Measurements from ENCODE around the gene LZTFL1. TPM values are rescaled to one million over a fixed set of nuclear protein-coding genes. Genes with fewer than 3 reads are reported as not detected.

LZTFL1 gene
- polyA plus RNA-seq, 1 experiment = 32.4 TPM

DNA sequence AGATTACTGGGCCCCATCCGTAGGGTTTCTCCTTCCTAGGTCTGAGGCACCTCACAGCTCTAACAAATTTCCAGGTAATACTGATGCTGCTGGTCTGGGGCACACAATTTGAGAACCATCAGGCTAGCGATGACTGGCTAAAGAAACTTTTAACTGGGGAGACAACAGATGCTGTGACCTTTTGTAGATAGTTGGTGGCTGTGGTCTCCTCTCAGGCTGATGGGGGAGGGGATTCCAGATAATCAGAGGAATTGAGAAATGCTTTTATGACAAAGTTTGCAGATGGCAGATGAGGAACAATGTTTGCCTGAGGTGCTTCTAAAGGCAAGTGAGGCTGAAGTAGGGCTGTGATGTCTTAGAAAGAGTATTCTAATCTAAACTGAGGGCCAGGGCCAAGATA, 30.6 kb upstream of the LZTFL1 start:
- no peak overlapping the region for H3K27ac ChIP-seq (ENCODE audit: low read depth, low read length)
- CTCF ChIA-PET = no interaction called here
- DNase-seq (ENCODE audit: low read depth, low spot score) = no peak
- no peaks in the 10 kb centered on the region for H3K9me3 ChIP-seq (ENCODE audit: control insufficient read depth, insufficient read depth, low read length)
- POLR2A ChIA-PET = no interaction called here
- no peak overlapping the region for H3K4me3 ChIP-seq (ENCODE audit: low read depth, low read length)
- peaks cover 40% of the 10 kb centered on the region for H3K27me3 ChIP-seq (ENCODE audit: control insufficient read depth, insufficient read depth, low read length)
- TF ChIP-seq, protein P1, sequence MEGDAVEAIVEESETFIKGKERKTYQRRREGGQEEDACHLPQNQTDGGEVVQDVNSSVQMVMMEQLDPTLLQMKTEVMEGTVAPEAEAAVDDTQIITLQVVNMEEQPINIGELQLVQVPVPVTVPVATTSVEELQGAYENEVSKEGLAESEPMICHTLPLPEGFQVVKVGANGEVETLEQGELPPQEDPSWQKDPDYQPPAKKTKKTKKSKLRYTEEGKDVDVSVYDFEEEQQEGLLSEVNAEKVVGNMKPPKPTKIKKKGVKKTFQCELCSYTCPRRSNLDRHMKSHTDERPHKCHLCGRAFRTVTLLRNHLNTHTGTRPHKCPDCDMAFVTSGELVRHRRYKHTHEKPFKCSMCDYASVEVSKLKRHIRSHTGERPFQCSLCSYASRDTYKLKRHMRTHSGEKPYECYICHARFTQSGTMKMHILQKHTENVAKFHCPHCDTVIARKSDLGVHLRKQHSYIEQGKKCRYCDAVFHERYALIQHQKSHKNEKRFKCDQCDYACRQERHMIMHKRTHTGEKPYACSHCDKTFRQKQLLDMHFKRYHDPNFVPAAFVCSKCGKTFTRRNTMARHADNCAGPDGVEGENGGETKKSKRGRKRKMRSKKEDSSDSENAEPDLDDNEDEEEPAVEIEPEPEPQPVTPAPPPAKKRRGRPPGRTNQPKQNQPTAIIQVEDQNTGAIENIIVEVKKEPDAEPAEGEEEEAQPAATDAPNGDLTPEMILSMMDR (IDR thresholded peaks at IDR 0.05; ENCODE audit: low read depth, low read length) = no peak

DNA sequence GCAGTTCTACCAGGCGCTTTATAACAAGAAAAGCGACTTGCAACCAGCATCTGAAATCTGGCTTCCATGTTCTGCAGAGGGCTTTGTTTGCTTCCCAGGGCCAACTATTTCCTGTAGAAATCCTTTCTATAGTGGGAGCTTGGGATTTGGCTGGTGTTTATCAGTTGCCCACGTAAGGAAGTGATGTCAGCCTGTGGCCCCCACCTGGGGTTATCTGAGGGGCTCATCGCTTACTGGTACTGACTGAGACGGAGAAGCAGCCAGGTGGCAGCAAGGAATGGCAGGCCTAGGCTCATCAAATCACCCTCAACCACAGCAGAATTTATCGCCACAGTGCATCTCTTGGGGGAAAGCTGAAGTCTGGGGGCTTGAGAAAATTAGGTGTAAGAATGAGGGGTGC, 29.9 kb upstream of the LZTFL1 start:
- H3K9me3 ChIP-seq (ENCODE audit: control insufficient read depth, insufficient read depth, low read length) = no peaks in the 10 kb centered on the region

DNA sequence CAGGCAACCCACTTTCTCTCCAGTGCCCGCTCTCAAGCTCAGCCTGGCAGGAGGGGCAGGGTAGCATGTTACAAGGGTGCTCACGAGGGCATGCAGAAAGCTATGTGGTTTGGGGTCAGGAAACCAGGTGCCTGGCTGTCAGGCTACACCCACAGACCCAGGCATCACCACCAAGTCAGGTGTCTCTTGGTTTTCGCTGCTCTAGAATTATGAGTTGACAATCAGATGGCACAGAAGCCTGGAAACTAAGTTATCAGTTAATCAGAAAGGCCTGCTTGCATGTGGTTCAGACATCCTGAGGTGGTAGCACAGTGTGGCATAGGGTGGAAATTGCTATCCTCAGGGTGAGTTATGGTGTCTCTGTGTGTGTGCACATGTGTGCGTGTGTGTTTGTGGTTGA, 28.2 kb upstream of the LZTFL1 start:
- peaks cover 42% of the 10 kb centered on the region for H3K27me3 ChIP-seq (ENCODE audit: control insufficient read depth, insufficient read depth, low read length)
- ChIA-PET CTCF (no interaction called here), POLR2A (no interaction called here)
- H3K4me3 ChIP-seq (ENCODE audit: low read depth, low read length) = no peak overlapping the region
- H3K27ac ChIP-seq (ENCODE audit: low read depth, low read length) = no peak overlapping the region
- no peaks in the 10 kb centered on the region for H3K9me3 ChIP-seq (ENCODE audit: control insufficient read depth, insufficient read depth, low read length)
- TF ChIP-seq, protein P1 (IDR thresholded peaks at IDR 0.05; ENCODE audit: low read depth, low read length) = no peak
- DNase-seq (ENCODE audit: low read depth, low spot score) = no peak

More for the DNA sequence above, 29.9 kb upstream of the LZTFL1 start:
- DNase-seq (ENCODE audit: low read depth, low spot score) = no peak
- ChIA-PET POLR2A (no interaction called here), CTCF (no interaction called here)
- H3K27me3 ChIP-seq (ENCODE audit: control insufficient read depth, insufficient read depth, low read length) = peaks cover 40% of the 10 kb centered on the region
- TF ChIP-seq, protein P1 (IDR thresholded peaks at IDR 0.05; ENCODE audit: low read depth, low read length) = no peak
- H3K27ac ChIP-seq (ENCODE audit: low read depth, low read length) = no peak overlapping the region
- H3K4me3 ChIP-seq (ENCODE audit: low read depth, low read length) = no peak overlapping the region

DNA sequence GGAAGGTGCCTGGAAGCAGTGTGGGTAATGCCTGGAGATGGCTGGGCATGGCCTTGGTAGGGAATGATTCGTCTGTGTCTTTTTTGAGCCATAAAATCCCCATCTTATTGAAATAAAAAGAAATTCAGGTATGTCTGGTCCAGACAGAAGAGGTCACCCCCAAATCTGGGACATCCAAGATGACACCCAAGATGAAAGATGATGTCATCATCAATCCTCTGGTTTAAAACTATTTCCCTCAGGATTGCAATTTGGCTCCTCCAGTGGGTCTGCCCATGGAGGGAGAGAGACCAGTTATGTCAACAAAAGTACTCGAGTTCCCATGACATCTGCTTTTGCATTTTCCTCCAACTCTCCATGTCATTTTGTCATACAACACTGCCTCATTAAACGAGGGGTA, 27.7 kb upstream of the LZTFL1 start:
- no peak for DNase-seq (ENCODE audit: low read depth, low spot score)
- TF ChIP-seq, protein P1 (IDR thresholded peaks at IDR 0.05; ENCODE audit: low read depth, low read length) = no peak
- CTCF ChIA-PET = no interaction called here
- POLR2A ChIA-PET = no interaction called here
- Histone ChIP-seq H3K27me3 (ENCODE audit: control insufficient read depth, insufficient read depth, low read length) (peaks cover 42% of the 10 kb centered on the region), H3K27ac (ENCODE audit: low read depth, low read length) (no peak overlapping the region), H3K9me3 (ENCODE audit: control insufficient read depth, insufficient read depth, low read length) (no peaks in the 10 kb centered on the region), H3K4me3 (ENCODE audit: low read depth, low read length) (no peak overlapping the region)

DNA sequence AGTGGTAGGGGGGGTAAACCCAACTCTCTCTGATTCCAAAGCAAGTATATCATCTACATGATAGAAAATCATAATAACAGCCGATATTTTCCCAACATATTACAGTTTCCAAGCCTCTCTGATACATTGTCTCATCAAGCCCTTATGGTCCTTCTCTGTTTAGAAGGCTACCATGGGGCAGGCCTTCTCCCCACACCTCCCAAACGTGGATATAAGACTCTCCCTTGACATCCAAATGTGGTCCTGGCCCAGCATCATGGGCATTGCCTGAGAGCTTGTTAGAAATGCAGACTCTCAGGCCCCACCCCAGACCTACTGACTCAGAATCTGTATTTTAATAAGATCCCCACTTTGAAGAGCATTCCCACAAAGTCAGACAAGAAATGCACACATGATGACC, 26.7 kb upstream of the LZTFL1 start:
- no peaks in the 10 kb centered on the region; the same call in 1 of the 2 replicates for H3K9me3 ChIP-seq (ENCODE audit: control insufficient read depth, insufficient read depth, low read length)
- H3K27me3 ChIP-seq (ENCODE audit: control insufficient read depth, insufficient read depth, low read length) = peaks cover 35% of the 10 kb centered on the region
- TF ChIP-seq, protein P1 (IDR thresholded peaks at IDR 0.05; ENCODE audit: low read depth, low read length) = no peak
- H3K27ac ChIP-seq (ENCODE audit: low read depth, low read length) = no peak overlapping the region
- ChIA-PET POLR2A (no interaction called here), CTCF (interaction anchor here (1.1 kb wide), 1 partner anchor 210 kb away, joined by 4 read pairs; no protein-coding TSS in a partner anchor)
- no peak overlapping the region for H3K4me3 ChIP-seq (ENCODE audit: low read depth, low read length)
- DNase-seq (ENCODE audit: low read depth, low spot score) = no peak

All from AG04450 (cell line).